ENCODE results near the gene PIP4K2A. TPM values are rescaled to one million over a fixed set of nuclear protein-coding genes. Genes with fewer than 3 reads are reported as not detected.
"Not testable (repeated sequence)": the region's sequence is repeated elsewhere in the genome, so short reads cannot be mapped to it uniquely, and the experiment has no call there.

PIP4K2A gene
- total RNA-seq, 1 donor from 2014 or later: 44.1 TPM

DNA sequence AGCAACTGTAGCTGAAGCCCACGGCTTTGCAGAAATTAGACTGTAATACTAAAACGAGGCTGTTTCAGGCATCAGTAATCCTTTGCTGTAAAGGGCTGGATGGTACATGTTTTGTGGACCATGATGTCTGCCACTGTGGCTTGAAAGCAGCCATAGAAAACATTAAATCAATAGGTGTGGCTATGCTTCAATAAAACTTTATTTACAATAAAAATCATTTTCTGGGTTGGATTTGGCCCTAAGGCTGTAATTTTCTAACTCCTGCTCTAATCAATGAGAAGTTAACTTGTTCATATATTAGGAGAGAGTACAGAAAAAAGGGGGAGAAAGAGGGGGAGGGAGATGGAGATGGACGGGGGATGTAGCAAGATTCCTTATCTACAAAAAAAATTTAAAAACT is 183.4 kb downstream of the PIP4K2A start:
- DNase-seq (ENCODE audit: low spot score): no peak
- TF ChIP-seq, protein P1, sequence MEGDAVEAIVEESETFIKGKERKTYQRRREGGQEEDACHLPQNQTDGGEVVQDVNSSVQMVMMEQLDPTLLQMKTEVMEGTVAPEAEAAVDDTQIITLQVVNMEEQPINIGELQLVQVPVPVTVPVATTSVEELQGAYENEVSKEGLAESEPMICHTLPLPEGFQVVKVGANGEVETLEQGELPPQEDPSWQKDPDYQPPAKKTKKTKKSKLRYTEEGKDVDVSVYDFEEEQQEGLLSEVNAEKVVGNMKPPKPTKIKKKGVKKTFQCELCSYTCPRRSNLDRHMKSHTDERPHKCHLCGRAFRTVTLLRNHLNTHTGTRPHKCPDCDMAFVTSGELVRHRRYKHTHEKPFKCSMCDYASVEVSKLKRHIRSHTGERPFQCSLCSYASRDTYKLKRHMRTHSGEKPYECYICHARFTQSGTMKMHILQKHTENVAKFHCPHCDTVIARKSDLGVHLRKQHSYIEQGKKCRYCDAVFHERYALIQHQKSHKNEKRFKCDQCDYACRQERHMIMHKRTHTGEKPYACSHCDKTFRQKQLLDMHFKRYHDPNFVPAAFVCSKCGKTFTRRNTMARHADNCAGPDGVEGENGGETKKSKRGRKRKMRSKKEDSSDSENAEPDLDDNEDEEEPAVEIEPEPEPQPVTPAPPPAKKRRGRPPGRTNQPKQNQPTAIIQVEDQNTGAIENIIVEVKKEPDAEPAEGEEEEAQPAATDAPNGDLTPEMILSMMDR (IDR thresholded peaks at IDR 0.05): no peak
- H3K27me3 Mint-ChIP-seq (ENCODE audit: low read depth): no peaks in the 10 kb centered on the region
- H3K4me3 Mint-ChIP-seq (ENCODE audit: unreplicated experiment): no peak overlapping the region
- no peaks in the 10 kb centered on the region for H3K4me1 Mint-ChIP-seq (ENCODE audit: low read depth)
- no peak overlapping the region for H3K27ac Mint-ChIP-seq (ENCODE audit: unreplicated experiment)
- H3K36me3 Mint-ChIP-seq (ENCODE audit: low read depth): peaks cover 16% of the 10 kb centered on the region
- peaks cover 30% of the 10 kb centered on the region for H3K9me3 Mint-ChIP-seq (ENCODE audit: low read depth)

DNA sequence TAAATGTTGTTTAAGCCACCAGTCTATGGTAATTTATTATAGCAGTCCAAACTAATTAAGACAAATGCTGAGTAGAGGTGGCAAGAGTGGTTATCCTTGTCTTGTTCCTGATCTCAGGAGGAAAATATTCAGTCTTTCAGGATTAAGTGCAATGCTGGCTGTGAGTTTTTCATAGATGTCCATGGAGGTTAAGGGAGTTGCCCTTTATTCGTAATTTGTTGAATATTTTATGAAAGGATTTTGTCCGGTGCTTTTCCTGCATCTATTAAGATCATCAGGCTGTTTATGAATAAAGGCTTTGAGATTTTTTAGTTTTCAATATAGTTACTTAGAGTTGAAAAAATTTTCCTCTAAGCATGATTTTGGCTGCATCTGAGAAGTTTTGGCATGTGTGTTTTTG is 186.9 kb downstream of the PIP4K2A start:
- Mint-ChIP-seq H3K4me1 (ENCODE audit: low read depth) (no peaks in the 10 kb centered on the region), H3K27me3 (ENCODE audit: low read depth) (no peaks in the 10 kb centered on the region), H3K27ac (ENCODE audit: unreplicated experiment) (no peak overlapping the region), H3K9me3 (ENCODE audit: low read depth) (peaks cover 63% of the 10 kb centered on the region), H3K4me3 (ENCODE audit: unreplicated experiment) (no peak overlapping the region), H3K36me3 (ENCODE audit: low read depth) (peaks cover 23% of the 10 kb centered on the region)
- TF ChIP-seq, protein P1 (IDR thresholded peaks at IDR 0.05): no peak
- DNase-seq (ENCODE audit: low spot score): no peak

DNA sequence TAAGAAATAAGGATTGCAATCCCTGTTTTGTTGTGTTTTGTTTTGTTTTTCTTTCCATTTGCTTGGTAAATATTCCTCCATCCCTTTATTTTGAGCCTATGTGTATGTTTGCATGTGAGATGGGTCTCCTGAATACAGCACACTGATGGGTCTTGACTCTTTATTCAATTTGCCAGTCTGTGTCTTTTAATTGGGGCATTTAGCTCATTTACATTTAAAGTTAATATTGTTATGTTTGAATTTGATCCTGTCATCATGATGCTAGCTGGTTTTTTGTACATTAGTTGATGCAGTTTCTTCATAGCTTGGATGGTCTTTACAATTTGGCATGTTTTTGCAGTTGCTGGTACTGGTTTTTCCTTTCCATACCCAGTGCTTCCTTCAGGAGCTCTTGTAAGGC is 190.0 kb downstream of the PIP4K2A start:
- H3K4me1 Mint-ChIP-seq (ENCODE audit: low read depth): not testable (repeated sequence)

DNA sequence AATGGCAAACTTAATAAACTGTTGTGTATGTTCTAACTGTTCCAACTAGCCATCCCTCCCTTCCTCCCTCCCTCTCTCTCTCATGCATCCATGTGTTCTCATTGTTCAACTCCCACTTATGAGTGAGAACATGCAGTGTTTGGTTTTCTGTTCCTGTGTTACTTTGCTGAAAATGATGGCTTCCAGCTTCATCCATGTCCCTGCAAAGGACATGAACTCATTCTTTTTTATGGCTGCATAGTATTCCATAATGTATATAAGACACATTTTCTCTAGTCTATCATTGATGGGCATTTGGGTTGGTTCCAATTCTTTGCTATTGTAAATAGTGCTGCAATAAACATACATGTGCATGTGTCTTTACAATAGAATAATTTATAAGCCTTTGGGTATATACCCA is 193.7 kb downstream of the PIP4K2A start:
- DNase-seq (ENCODE audit: low spot score); H3K27ac Mint-ChIP-seq (ENCODE audit: unreplicated experiment); H3K4me3 Mint-ChIP-seq (ENCODE audit: unreplicated experiment); H3K27me3 Mint-ChIP-seq (ENCODE audit: low read depth); H3K4me1 Mint-ChIP-seq (ENCODE audit: low read depth): not testable (repeated sequence)
- Mint-ChIP-seq H3K36me3 (ENCODE audit: low read depth) (peaks cover 17% of the 10 kb centered on the region), H3K9me3 (ENCODE audit: low read depth) (peaks cover 43% of the 10 kb centered on the region)

More for the DNA sequence above, 190.0 kb downstream of the PIP4K2A start:
- Mint-ChIP-seq H3K36me3 (ENCODE audit: low read depth) (peaks cover 25% of the 10 kb centered on the region), H3K9me3 (ENCODE audit: low read depth) (peaks cover 73% of the 10 kb centered on the region)
- H3K27ac Mint-ChIP-seq (ENCODE audit: unreplicated experiment); DNase-seq (ENCODE audit: low spot score); H3K27me3 Mint-ChIP-seq (ENCODE audit: low read depth); H3K4me3 Mint-ChIP-seq (ENCODE audit: unreplicated experiment): not testable (repeated sequence)

DNA sequence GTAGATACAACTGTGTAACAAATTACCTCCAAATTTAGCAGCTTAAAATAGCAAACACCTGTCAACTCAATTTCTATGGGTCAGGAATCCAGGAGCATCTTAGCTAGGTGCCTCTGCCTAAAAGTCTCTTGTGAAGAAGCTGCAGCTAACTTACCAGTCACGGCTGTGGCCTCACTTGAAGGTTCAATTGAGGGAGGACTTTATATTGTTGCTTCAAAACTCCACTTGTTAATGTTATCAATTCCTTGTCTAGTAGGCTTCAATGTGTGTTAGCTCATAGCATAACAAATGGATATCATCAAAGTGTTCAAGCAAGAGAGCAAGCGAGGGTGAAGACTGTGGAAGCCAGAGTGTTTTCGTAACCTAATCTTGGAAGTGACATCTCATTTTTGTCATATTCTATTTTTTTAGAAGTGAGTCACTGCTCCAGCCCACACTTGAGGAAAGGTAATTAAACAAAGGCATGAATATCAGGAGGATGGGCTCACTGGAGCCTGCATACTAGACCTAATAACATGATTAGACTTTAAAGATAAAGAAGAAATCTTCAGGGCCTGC is 196.1 kb downstream of the PIP4K2A start:
- Mint-ChIP-seq H3K27me3 (ENCODE audit: low read depth) (peaks cover 10% of the 10 kb centered on the region), H3K9me3 (ENCODE audit: low read depth) (peaks cover 21% of the 10 kb centered on the region), H3K36me3 (ENCODE audit: low read depth) (peaks cover 8% of the 10 kb centered on the region), H3K27ac (ENCODE audit: unreplicated experiment) (no peak overlapping the region), H3K4me3 (ENCODE audit: unreplicated experiment) (no peak overlapping the region), H3K4me1 (ENCODE audit: low read depth) (peaks cover 10% of the 10 kb centered on the region)
- TF ChIP-seq, protein P1 (IDR thresholded peaks at IDR 0.05): no peak
- no peak for DNase-seq (ENCODE audit: low spot score)

DNA sequence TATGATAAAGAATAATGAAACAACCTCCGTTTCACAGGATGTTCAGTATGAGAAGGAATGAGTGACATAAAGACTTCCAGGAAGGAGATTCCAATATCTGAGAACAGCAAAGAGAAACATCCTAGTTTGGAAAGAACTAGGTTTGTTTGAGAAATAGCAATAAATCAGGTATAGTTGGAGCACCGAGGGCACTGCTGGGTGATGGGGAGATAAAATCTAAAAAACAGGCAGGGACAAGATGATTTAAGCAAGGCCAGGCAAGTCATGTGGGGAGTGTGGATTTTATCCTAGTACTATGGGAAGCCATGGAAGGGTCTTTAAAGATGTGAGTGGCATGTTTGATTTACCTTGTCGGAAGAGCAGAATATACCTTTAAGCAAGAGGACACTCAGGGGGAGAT is 199.4 kb downstream of the PIP4K2A start:
- Mint-ChIP-seq H3K9me3 (ENCODE audit: low read depth) (peaks cover 18% of the 10 kb centered on the region), H3K27me3 (ENCODE audit: low read depth) (peaks cover 7% of the 10 kb centered on the region), H3K4me3 (ENCODE audit: unreplicated experiment) (no peak overlapping the region), H3K4me1 (ENCODE audit: low read depth) (peaks cover 10% of the 10 kb centered on the region), H3K27ac (ENCODE audit: unreplicated experiment) (no peak overlapping the region), H3K36me3 (ENCODE audit: low read depth) (peaks cover 5% of the 10 kb centered on the region)
- TF ChIP-seq, protein P1 (IDR thresholded peaks at IDR 0.05): no peak
- DNase-seq (ENCODE audit: low spot score): no peak

DNA sequence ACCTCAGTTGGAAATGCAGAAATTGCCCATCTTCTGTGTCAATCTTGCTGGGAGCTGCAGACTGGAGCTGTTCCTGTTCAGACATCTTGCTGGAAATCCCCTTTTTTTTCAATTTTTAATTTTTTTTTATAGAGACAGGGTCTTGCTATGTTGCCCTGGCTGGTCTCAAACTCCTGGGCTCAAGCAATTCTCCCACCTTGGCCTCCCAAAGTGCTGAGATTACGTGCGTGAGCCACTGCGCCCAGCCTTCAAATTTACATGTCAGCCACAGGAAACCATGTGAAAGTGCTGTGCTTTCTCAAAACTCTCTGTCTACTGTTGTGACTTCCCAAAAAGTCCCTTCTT is 200.0 kb downstream of the PIP4K2A start:
- H3K27me3 Mint-ChIP-seq (ENCODE audit: low read depth); DNase-seq (ENCODE audit: low spot score); H3K4me3 Mint-ChIP-seq (ENCODE audit: unreplicated experiment); H3K4me1 Mint-ChIP-seq (ENCODE audit: low read depth); H3K36me3 Mint-ChIP-seq (ENCODE audit: low read depth); H3K27ac Mint-ChIP-seq (ENCODE audit: unreplicated experiment): not testable (repeated sequence)
- peaks cover 20% of the 10 kb centered on the region for H3K9me3 Mint-ChIP-seq (ENCODE audit: low read depth)

DNA sequence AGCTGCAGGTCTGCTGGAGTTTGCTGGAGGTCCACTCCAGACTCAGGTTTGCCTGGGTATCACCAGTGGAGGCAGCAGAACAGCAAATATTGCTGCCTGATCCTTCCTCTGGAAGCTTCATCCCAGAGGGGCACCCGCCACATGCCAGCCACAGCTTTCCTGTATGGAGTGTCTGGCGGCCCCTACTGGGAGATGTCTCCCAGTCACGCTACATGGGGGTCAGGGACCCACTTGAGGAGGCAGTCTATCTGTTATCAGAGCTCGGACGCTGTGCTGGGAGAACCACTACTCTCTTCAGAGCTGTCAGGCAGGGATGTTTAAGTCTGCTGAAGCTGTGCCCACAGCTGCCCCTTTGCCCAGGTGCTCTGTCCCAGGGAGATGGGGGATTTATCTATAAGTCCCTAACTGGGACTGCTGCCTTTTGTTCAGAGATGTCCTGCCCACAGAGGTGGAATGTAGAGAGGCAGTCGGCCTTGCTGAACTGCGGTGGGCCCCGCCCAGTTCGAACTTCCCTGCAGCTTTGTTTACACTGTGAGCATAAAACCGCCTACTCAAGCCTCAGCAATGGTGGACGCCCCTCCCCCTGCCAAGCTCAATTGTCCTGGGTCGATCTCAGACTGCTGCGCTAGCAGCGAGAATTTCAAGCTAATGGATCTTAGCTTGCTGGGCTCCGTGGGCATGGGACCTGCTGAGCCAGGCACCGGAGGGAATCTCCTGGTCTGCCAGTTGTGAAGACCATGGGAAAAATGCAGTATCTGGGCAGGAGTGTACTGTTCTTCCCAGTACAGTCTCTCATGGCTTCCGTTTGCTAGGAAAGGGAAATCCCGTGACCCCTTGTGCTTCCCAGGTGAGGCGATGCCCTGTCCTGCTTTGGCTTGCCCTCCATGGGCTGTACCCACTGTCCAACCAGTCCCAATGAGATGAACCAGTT is 200.6 kb downstream of the PIP4K2A start:
- Mint-ChIP-seq H3K9me3 (ENCODE audit: low read depth) (peaks cover 22% of the 10 kb centered on the region), H3K4me3 (ENCODE audit: unreplicated experiment) (peak overlapping the region; percentile 55)
- H3K36me3 Mint-ChIP-seq (ENCODE audit: low read depth); H3K27me3 Mint-ChIP-seq (ENCODE audit: low read depth); DNase-seq (ENCODE audit: low spot score); H3K27ac Mint-ChIP-seq (ENCODE audit: unreplicated experiment); H3K4me1 Mint-ChIP-seq (ENCODE audit: low read depth): not testable (repeated sequence)

DNA sequence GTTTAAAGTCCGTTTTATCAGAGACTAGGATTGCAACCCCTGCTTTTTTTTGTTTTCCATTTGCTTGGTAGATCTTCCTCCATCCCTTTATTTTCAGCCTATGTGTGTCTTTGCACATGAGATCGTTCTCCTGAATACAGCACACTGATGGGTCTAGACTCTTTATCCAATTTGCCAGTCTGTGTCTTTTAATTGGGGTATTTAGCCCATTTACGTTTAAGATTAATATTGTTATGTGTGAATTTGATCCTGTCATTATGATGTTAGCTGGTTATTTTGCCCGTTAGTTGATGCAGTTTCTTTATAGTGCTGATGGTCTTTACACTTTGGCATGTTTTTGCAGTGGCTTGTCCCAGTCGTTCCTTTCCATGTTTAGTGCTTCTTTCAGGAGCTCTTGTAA is 202.4 kb downstream of the PIP4K2A start:
- not testable (repeated sequence) for H3K36me3 Mint-ChIP-seq (ENCODE audit: low read depth); DNase-seq (ENCODE audit: low spot score); H3K4me3 Mint-ChIP-seq (ENCODE audit: unreplicated experiment); H3K4me1 Mint-ChIP-seq (ENCODE audit: low read depth); H3K27me3 Mint-ChIP-seq (ENCODE audit: low read depth); H3K27ac Mint-ChIP-seq (ENCODE audit: unreplicated experiment)
- H3K9me3 Mint-ChIP-seq (ENCODE audit: low read depth): peaks cover 28% of the 10 kb centered on the region

Measured in chondrocyte (in vitro differentiated cells).